Stomach (tissue), 4 donors: Measurements from ENCODE around the gene POLA1.

Experiments
- POLR2AphosphoS5 ChIP-seq, 3 donors: sonication (generic); formaldehyde crosslinking; IDR thresholded peaks; one replicate each; pipeline ENCODE4 v1.6.1; 2016; ENCODE audit warnings: antibody characterized with exemption in 3 of 3
- TF ChIP-seq, protein P1 (sequence below), 7 experiments: fragments of 450-650 bp in 4 of 7; fragments of 200-600 bp in 3 of 7; sonication (generic) in 3 of 7; IDR thresholded peaks; one replicate each; pipeline ENCODE4 v1.5.1; 2016 to 2019; ENCODE audit warnings: antibody characterized with exemption in 7 of 7, control low read depth in 2 of 7, mild to moderate bottlenecking in 1 of 7

DNA sequence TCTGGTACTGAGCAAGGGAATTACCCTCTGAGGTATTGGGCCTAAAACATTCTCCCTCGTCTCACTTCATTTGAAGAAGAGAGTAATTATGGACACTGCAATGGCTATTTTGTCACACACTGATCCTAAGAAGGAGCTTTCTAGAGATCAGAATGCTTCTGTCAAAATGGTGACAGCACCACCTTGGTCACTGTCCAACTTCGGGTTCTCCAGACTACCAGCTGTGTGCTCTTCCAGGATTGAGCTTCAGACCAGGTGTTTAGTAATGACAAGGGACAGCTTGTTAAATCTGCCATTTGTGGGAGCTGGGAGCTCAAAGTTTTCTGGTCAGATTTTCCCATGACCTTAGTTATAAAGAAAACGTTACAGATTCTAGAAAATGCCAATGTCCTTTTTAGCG lies 105.4 kb downstream of the POLA1 start:
- TF ChIP-seq, protein P1, sequence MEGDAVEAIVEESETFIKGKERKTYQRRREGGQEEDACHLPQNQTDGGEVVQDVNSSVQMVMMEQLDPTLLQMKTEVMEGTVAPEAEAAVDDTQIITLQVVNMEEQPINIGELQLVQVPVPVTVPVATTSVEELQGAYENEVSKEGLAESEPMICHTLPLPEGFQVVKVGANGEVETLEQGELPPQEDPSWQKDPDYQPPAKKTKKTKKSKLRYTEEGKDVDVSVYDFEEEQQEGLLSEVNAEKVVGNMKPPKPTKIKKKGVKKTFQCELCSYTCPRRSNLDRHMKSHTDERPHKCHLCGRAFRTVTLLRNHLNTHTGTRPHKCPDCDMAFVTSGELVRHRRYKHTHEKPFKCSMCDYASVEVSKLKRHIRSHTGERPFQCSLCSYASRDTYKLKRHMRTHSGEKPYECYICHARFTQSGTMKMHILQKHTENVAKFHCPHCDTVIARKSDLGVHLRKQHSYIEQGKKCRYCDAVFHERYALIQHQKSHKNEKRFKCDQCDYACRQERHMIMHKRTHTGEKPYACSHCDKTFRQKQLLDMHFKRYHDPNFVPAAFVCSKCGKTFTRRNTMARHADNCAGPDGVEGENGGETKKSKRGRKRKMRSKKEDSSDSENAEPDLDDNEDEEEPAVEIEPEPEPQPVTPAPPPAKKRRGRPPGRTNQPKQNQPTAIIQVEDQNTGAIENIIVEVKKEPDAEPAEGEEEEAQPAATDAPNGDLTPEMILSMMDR (IDR thresholded peaks at IDR 0.05) = no peak
- no peak for TF ChIP-seq POLR2AphosphoS5 (IDR thresholded peaks at IDR 0.05)
